SU-DHL-6 (cell line): ENCODE data around the gene VPS26B.

ENCODE experiments used
- H2AFZ ChIP-seq: fragments of 200-600 bp; sonication (generic); 2 replicates; pipeline ENCODE4 v1.6.1; 2014; ENCODE audit warnings: low read depth, mild to moderate bottlenecking, moderate library complexity, mixed read lengths, antibody characterized with exemption, low read length; ENCODE audit not compliant: severe bottlenecking
- H3F3A ChIP-seq: fragments of 200-600 bp; shearing (Covaris generic); 2 replicates; pipeline ENCODE4 v1.6.0; 2016; ENCODE audit warnings: antibody characterized with exemption, mild to moderate bottlenecking; ENCODE audit not compliant: insufficient read depth
- H3K27ac ChIP-seq: fragments of 200-600 bp; sonication (generic); 2 replicates; pipeline ENCODE4 v1.5.1; 2016; ENCODE audit warnings: low read depth, mild to moderate bottlenecking, low read length, moderate library complexity, mixed read lengths
- H3K27me3 ChIP-seq: fragments of 200-600 bp; sonication (generic), shearing (Covaris generic); 2 replicates; pipeline ENCODE4 v1.6.0; 2014; ENCODE audit warnings: mild to moderate bottlenecking, low read length
- H3K36me3 ChIP-seq: fragments of 200-600 bp; sonication (generic); 2 replicates; pipeline ENCODE4 v1.6.1; 2014; ENCODE audit warnings: mild to moderate bottlenecking, low read length, mixed read lengths
- H3K4me2 ChIP-seq: fragments of 300-600, 200-600 bp; shearing (Covaris generic), sonication (generic); 2 replicates; pipeline ENCODE4 v1.6.0; 2014; ENCODE audit warnings: low read length, low read depth, mild to moderate bottlenecking; ENCODE audit not compliant: poor library complexity, severe bottlenecking
- H3K4me3 ChIP-seq: fragments of 200-600 bp; sonication (generic); 2 replicates; pipeline ENCODE4 v1.5.1; 2014; ENCODE audit warnings: antibody characterized with exemption, low read length, mild to moderate bottlenecking, mixed read lengths; ENCODE audit not compliant: insufficient read depth, poor library complexity, severe bottlenecking
- H3K79me2 ChIP-seq: fragments of 200-600 bp; sonication (generic); 2 replicates; pipeline ENCODE4 v1.6.1; 2014; ENCODE audit warnings: mild to moderate bottlenecking, low read length, moderate library complexity; ENCODE audit not compliant: insufficient read depth
- H3K9ac ChIP-seq: fragments of 200-600 bp; sonication (generic); 2 replicates; pipeline ENCODE4 v1.7.0; 2014; ENCODE audit warnings: mild to moderate bottlenecking, low read length
- H3K9me2 ChIP-seq: fragments of 200-600 bp; sonication (generic); replicated peaks from 2 replicates; pipeline ENCODE4 v1.6.1; 2014; ENCODE audit warnings: low read length; ENCODE audit not compliant: insufficient read depth
- H3K9me3 ChIP-seq: fragments of 200-600 bp; sonication (generic); 2 replicates; pipeline ENCODE4 v1.6.1; 2014; ENCODE audit warnings: low read length, mixed read lengths; ENCODE audit not compliant: insufficient read depth
- H4K20me1 ChIP-seq: fragments of 200-600 bp; sonication (generic); 2 replicates; pipeline ENCODE4 v1.6.1; 2014; ENCODE audit warnings: low read depth, mild to moderate bottlenecking, antibody characterized with exemption, low read length, moderate library complexity, mixed read lengths
- CTCF ChIP-seq: fragments of 200-600 bp; sonication (generic); IDR thresholded peaks from one replicate; pipeline ENCODE4 v1.5.1; 2017; ENCODE audit warnings: antibody characterized with exemption, mild to moderate bottlenecking, low read length, moderate library complexity; ENCODE audit not compliant: insufficient read depth, poor library complexity, severe bottlenecking
- EZH2phosphoT487 ChIP-seq: fragments of 200-600 bp; sonication (generic), shearing (Covaris generic); conservative IDR thresholded peaks from 2 replicates; pipeline ENCODE4 v1.6.1; 2018; ENCODE audit warnings: mild to moderate bottlenecking, antibody characterized with exemption, low read length, moderate library complexity, mixed read lengths

The VPS26B gene

GRCh38 chr11:134200688-134201087, 23.8 kb upstream of the VPS26B start:
- H3K9me2 ChIP-seq = no peaks in the 10 kb centered on the region
- H4K20me1 ChIP-seq = no peaks in the 10 kb centered on the region
- no peak overlapping the region for H3K9ac ChIP-seq
- H3K4me2 ChIP-seq = no peak overlapping the region
- H3K4me3 ChIP-seq = no peak overlapping the region
- no peaks in the 10 kb centered on the region for H3K79me2 ChIP-seq
- TF ChIP-seq CTCF (no peak), EZH2phosphoT487 (no peak)
- no peaks in the 10 kb centered on the region for H3K9me3 ChIP-seq
- no peak overlapping the region for H2AFZ ChIP-seq
- H3K36me3 ChIP-seq = 0 out of 2 replicates have a peak, but pooled peaks cover 3% of the 10 kb centered on the region
- H3F3A ChIP-seq = no peaks in the 10 kb centered on the region
- H3K27ac ChIP-seq = no peak overlapping the region
- H3K27me3 ChIP-seq = no peaks in the 10 kb centered on the region

GRCh38 chr11:134202661-134203060, 21.8 kb upstream of the VPS26B start:
- Histone ChIP-seq H3K9ac (no peak overlapping the region), H3K79me2 (no peaks in the 10 kb centered on the region), H3K27me3 (no peaks in the 10 kb centered on the region), H3K27ac (no peak overlapping the region), H2AFZ (no peak overlapping the region), H3K36me3 (0 out of 2 replicates have a peak, but pooled peaks cover 3% of the 10 kb centered on the region), H4K20me1 (no peaks in the 10 kb centered on the region), H3K9me3 (no peaks in the 10 kb centered on the region), H3K4me3 (no peak overlapping the region), H3K4me2 (no peak overlapping the region), H3K9me2 (no peaks in the 10 kb centered on the region), H3F3A (no peaks in the 10 kb centered on the region)
- TF ChIP-seq CTCF (no peak), EZH2phosphoT487 (no peak)

GRCh38 chr11:134205729-134206128, 18.7 kb upstream of the VPS26B start:
- no peak for TF ChIP-seq EZH2phosphoT487
- TF ChIP-seq CTCF = no peak
- no peaks in the 10 kb centered on the region for H3K9me3 ChIP-seq
- no peak overlapping the region for H3K9ac ChIP-seq
- no peak overlapping the region for H2AFZ ChIP-seq
- H3K4me3 ChIP-seq = no peak overlapping the region
- H3K27ac ChIP-seq = no peak overlapping the region
- no peaks in the 10 kb centered on the region for H3K9me2 ChIP-seq
- 0 out of 2 replicates have a peak, but pooled peaks cover 3% of the 10 kb centered on the region for H3K36me3 ChIP-seq
- H4K20me1 ChIP-seq = no peaks in the 10 kb centered on the region
- H3F3A ChIP-seq = no peaks in the 10 kb centered on the region
- H3K4me2 ChIP-seq = no peak overlapping the region
- no peaks in the 10 kb centered on the region for H3K27me3 ChIP-seq
- no peaks in the 10 kb centered on the region for H3K79me2 ChIP-seq
